HuH-7 (cell line): ENCODE measurements around the gene CLCN4.

ENCODE experiments used
- DNase-seq: peaks from one replicate; pipeline ENCODE4 v3.0.0; 2011; ENCODE audit warnings: low spot score

CLCN4 gene

DNA sequence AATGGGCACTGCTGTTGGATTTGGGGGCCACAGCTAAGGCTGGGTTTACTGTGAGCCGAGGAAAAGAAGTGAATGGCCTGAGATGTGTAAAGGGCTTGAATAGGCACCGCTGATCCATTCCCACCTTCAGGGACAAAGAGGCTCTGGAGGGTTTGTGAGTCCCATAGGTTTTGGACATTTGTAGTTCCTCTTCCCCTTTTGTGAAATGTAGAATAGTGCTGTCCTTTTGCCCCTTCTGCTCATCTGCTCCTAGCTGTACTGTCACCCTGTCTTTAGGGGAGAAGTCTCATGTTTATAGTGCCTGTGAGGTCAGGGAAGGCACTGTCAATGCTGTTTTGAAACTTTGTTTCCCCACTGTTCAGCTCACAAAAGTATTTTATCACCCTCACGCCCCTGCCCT lies 26.4 kb upstream of the CLCN4 start:
- DNase-seq: no peak

- DNase-seq: no peak
Observed at GRCh38 chrX:10133980-10134676, 22.6 kb upstream of the CLCN4 start.

- no peak for DNase-seq
Observed at GRCh38 chrX:10134921-10135320, 21.9 kb upstream of the CLCN4 start.

DNA sequence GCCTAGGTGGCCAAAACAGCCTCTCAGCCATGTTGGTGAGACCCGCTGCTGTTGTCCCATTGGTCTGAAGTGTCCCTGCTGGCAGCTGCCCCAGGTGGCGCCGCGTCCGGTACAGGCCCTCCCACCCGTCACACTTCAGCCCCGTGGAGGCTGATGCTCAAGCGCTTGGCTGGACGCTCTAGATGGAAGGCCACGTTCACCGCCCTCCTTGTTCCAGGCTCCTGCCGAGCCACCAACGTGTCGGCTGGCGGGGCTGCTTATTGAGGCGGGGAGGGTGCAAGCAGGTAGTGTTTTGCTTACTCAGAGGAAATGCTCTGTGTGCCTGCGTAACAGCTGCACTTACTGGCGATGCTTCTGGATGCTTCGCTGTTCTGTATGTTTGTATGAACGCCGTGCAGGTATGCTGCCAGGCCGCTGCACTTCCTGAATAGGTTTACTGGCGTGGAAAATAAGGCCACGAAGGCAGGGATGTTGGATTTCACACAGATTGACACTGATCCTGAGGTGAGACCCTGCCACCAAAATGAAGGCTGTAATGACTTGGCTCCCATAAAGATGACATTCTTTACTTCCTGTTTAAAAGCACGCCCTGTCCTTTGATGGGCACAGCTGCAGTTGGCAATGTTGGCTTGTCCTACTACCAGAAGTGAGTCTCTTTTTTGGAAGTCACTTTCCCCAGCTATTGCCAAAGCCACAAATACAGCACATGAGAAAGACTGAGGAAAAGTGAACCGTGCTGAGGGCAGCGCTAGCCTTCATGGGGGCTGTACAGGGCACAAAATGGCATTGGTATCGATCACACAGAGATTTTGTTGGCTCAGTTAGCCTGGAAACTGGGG lies 21.0 kb upstream of the CLCN4 start:
- no peak for DNase-seq

GRCh38 chrX:10138726-10139125 lies 18.0 kb upstream of the CLCN4 start:
- DNase-seq: no peak

- no peak for DNase-seq
Observed at GRCh38 chrX:10140264-10140663, 16.5 kb upstream of the CLCN4 start.

- no peak for DNase-seq
Observed at GRCh38 chrX:10142041-10142599, 14.7 kb upstream of the CLCN4 start.

DNA sequence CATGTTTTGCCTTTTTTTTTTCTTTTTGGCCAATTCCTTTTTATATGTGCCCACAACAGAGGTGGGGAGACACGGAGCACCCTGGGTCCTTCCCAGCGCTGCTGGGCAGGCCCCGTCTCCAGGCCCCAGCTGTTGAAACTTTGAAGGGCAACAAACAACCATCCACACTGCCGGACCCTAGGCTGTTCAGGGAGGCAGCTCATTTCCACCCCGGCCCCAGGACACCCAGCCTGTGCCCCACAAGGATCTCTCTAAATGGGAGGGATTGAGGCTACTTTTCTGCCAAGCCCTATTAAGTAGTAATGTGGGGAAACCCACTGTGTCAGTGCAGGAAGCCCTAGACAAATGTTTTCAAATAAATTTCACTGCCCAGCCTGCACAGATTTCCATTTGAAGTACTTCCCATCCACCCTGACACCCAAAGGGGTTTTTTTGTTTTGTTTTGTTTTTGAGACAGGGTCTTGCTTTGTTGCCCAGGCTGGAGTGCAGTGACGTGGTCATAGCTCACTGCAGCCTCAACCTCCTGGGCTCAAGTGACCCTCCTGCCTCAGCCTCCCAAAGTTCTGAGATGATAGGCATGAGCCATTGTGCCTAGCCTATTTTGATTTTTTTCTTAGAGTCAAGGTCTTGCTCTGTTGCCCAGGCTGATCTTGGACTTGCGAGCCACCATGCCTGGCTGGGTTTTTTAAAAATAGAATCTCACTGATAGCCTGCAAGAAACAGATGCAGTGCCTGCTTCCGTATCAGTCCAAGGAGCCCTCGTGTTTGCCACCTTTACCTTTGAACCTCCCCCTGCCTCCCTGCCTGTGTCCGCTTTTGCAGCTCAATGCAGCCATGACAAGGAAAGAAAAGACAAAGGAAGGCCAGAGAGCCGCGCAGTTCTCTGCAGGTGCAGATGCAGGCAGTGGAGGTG lies 13.4 kb upstream of the CLCN4 start:
- DNase-seq: no peak

GRCh38 chrX:10146346-10146745 lies 10.4 kb upstream of the CLCN4 start:
- no peak for DNase-seq

- no peak for DNase-seq
Observed at GRCh38 chrX:10152086-10152485, 4.7 kb upstream of the CLCN4 start.

- DNase-seq: no peak
Observed at GRCh38 chrX:10155137-10155536, 1.6 kb upstream of the CLCN4 start.

DNA sequence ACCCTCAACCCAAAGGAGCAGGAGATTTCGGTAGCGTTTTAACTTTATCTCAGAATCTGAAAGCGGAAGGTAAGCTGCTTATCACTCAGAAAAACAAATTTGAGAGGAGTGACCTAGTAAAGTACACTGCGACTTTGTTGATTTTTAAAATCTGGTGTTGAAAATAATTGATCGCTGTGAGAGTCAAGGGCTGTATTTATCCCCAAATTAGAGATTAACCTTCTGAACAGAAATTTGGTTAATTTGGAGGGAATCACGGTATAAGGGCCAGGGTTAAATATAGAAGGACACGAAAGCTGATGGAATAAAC lies 212 bp downstream of the CLCN4 start:
- no peak for DNase-seq

GRCh38 chrX:10157543-10157942 lies 768 bp downstream of the CLCN4 start:
- no peak for DNase-seq

DNA sequence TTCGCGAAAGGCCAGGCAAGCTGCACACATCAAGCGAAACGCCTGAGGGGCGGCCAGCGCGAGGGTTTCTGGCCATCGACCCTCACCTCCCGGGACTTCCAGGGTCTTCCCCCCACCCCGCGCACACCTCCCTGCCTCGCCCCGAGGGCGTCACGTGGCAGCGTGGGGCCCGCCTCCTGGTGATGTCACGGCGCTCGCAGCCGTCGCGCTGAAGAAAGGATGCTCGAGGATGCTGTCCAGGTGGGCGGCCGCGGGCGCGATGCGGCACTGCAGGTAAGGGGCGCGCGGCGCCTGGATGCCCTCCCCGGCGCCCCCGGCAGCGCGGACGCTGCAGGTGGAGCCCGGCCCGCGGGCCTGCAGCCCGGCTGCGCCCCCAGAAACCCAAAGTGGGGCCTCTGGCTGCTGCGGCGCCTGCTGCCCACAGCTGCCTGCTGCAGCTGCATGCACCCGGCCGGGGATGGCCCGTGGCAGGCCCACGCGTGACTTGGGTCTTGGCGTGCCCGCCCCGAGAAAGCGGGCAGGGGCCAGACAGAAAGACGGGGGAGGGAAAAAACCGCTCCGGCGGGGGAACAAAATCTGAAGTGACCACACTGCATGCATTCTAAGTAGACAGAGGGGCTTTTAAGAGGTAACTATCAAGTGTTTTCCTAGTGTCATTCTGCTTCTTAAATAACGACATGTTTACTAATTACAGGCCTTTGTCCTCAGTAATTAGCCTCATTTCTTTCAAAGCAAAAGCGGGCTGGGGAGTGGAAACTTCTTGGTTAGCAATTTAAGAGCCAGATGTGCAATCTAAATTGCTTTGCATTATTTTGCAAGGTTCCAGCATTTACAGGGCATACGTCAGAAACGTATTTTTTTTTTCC lies 1.7 kb downstream of the CLCN4 start:
- DNase-seq: no peak

GRCh38 chrX:10159145-10159468 lies 2.3 kb downstream of the CLCN4 start:
- DNase-seq: no peak

DNA sequence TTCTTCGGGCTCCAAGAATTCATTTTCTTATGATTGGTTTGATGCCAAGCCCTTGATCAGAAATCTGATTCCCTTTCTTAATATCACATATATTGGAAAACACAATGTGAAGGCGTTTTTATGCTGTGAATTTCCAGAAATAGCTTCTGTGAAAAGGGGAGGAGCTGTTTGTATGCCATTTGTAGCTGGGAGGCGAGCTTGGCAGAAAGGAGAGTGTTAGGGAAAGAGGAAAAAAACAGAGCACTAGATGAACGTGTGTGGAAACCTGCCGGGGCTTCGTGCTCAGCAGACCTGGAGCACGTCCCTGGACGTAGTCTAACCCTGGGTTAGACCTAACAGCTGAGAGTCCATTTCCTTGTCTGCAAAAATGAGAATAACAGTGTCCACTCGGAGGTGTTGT lies 3.4 kb downstream of the CLCN4 start:
- DNase-seq: no peak

- no peak for DNase-seq
Observed at GRCh38 chrX:10163031-10163430, 6.3 kb downstream of the CLCN4 start.

- no peak for DNase-seq
Observed at GRCh38 chrX:10164879-10165278, 8.1 kb downstream of the CLCN4 start.

DNA sequence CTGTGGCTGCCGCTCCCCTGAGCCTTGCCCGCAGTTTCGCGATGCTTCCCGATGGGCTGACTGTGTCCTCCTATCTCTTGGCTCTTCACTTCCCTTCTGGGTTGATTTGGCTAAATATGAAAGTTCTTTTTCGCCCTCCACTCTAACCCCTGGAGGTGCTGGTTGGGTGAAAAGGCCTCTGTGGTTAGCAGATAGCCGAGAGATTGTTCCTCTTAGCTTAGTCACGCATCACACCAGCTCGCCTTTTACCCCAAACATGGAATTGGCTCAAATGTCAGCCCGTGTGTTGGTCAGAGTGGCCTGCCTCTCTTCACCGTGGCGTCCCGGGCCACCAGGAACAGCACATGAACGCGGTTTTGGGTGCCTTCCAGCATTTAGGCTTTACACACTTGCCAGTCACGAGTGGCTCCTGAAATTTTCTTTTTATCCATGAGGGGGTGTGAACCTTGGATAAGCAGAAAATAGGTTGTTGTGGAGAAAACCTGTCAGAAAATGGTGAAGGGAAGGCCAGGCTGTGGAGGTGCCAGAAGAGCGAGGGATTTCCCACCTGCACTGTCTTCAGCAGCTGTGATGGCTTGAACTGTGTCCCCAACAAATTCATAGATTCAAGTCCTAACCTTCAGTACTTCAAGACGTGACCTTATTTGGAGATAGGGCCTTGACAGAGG lies 8.9 kb downstream of the CLCN4 start:
- no peak for DNase-seq

DNA sequence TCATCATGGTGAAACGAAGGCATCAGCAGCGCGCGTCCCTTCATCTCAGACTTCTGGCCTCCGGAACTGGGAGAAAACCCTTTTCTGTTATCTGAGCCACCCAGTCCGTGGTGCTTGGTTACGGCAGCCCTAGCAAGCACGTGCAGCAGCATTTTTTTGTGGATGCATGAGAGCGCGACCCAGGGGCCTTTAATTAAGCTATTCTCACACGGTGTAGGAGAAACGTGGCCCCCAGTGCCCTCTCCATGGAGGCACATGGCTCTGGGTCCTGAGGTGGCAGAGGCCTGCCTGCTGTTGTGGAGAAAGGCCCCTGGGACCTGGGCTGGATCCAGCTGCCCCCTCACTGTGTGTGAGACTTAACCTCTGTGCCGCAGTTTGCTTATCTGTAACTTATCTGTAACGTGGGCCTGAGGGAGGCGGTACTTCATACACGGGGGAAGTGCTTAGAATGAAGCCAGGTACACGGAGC lies 9.5 kb downstream of the CLCN4 start:
- no peak for DNase-seq

- no peak for DNase-seq
Observed at GRCh38 chrX:10166731-10167151, 10.0 kb downstream of the CLCN4 start.
